PC-9 (cell line): ENCODE measurements around the gene MRPL21. TPM values are rescaled to one million over a fixed set of nuclear protein-coding genes. Genes with fewer than 3 reads are reported as not detected.

ENCODE experiments used
- BruUV-seq: library from RNA; stranded (reverse); fragments of 400-500 nt; replicated peaks from 2 replicates; lab custom pipeline; 2021; lab: Mats Ljungman, UMichigan
- CTCF ChIA-PET: fragments of 300-600 bp; sonication (Branson Sonifier 250); formaldehyde crosslinking; loops from one replicate; lab custom pipeline; 2022; ENCODE audit warnings: antibody characterized with exemption; lab: Charles Lee
- POLR2A ChIA-PET: fragments of 300-600 bp; sonication (Branson Sonifier 250); formaldehyde crosslinking; loops from one replicate; lab custom pipeline; 2022; ENCODE audit warnings: antibody characterized with exemption; ENCODE audit not compliant: unreplicated experiment; lab: Charles Lee
- DNase-seq, 2 experiments: peaks; one replicate each; pipeline versions ENCODE4 v3.0.0 to v3.0.0-alpha.2; 2015 to 2022; ENCODE audit warnings: mixed read lengths in 1 of 2
- H2AFZ ChIP-seq: fragments of 200-600 bp; sonication (generic); 2 replicates; pipeline ENCODE4 v1.8.1; 2017; ENCODE audit warnings: antibody characterized with exemption
- H3F3A ChIP-seq: fragments of 200-600 bp; sonication (generic); 2 replicates; pipeline ENCODE4 v1.8.1; 2017; ENCODE audit warnings: antibody characterized with exemption, mild to moderate bottlenecking, low read depth; ENCODE audit not compliant: insufficient read depth
- H3K27ac ChIP-seq: fragments of 200-600 bp; sonication (generic); 2 replicates; pipeline ENCODE4 v1.6.1; 2016; ENCODE audit warnings: mixed run types
- H3K27me3 ChIP-seq: fragments of 200-600 bp; sonication (generic); 2 replicates; pipeline ENCODE4 v1.6.1; 2016; ENCODE audit warnings: low read depth, mixed run types; ENCODE audit not compliant: insufficient read depth
- H3K36me3 ChIP-seq: fragments of 200-600 bp; sonication (generic); 2 replicates; pipeline ENCODE4 v1.6.1; 2016; ENCODE audit warnings: low read depth, mixed run types
- H3K4me1 ChIP-seq: fragments of 200-600 bp; sonication (generic); replicated peaks from 2 replicates; pipeline ENCODE4 v1.6.1; 2016; ENCODE audit warnings: mixed run types; ENCODE audit not compliant: insufficient read depth
- H3K4me2 ChIP-seq: fragments of 200-600 bp; sonication (generic); 2 replicates; pipeline ENCODE4 v1.6.1; 2017; ENCODE audit warnings: mixed run types
- H3K4me3 ChIP-seq: fragments of 200-600 bp; sonication (generic); 2 replicates; pipeline ENCODE4 v1.6.1; 2016; ENCODE audit warnings: mixed run types
- H3K79me2 ChIP-seq: fragments of 200-600 bp; sonication (generic); 2 replicates; pipeline ENCODE4 v1.6.1; 2017; ENCODE audit warnings: low read depth, mixed run types
- H3K9me2 ChIP-seq: fragments of 200-600 bp; sonication (generic); 2 replicates; pipeline ENCODE4 v1.8.1; 2017; ENCODE audit warnings: mild to moderate bottlenecking; ENCODE audit not compliant: insufficient read depth
- H3K9me3 ChIP-seq: fragments of 200-600 bp; sonication (generic); 2 replicates; pipeline ENCODE4 v1.8.1; 2016; ENCODE audit warnings: low read depth; ENCODE audit not compliant: insufficient read depth
- H4K20me1 ChIP-seq: fragments of 200-600 bp; sonication (generic); 2 replicates; pipeline ENCODE4 v1.8.1; 2017; ENCODE audit not compliant: insufficient read depth
- EZH2 ChIP-seq: fragments of 200-600 bp; sonication (generic); IDR thresholded peaks from 2 replicates; pipeline ENCODE4 v1.8.0; 2017; ENCODE audit warnings: antibody characterized with exemption, low read depth
- intact Hi-C: fragments of 100-400 bp; cut with micrococcal nuclease; formaldehyde crosslinking; loops from one replicate; pipeline ENCODE4 v1.10.0; 2022; ENCODE audit not compliant: unreplicated experiment
- total RNA-seq: library from RNA; stranded (reverse); gene quantifications from 2 replicates; pipeline ENCODE4 v1.2.3, GENCODE V29; 2021
- TF ChIP-seq, protein P1 (sequence below): fragments of 200-600 bp; sonication (generic); conservative IDR thresholded peaks from 2 replicates; pipeline ENCODE4 v1.6.1; 2017; ENCODE audit warnings: mixed run types, antibody characterized with exemption, mild to moderate bottlenecking, moderate library complexity

The MRPL21 gene
- total RNA-seq, 1 experiment from 2014 or later, result 88.0 TPM

DNA sequence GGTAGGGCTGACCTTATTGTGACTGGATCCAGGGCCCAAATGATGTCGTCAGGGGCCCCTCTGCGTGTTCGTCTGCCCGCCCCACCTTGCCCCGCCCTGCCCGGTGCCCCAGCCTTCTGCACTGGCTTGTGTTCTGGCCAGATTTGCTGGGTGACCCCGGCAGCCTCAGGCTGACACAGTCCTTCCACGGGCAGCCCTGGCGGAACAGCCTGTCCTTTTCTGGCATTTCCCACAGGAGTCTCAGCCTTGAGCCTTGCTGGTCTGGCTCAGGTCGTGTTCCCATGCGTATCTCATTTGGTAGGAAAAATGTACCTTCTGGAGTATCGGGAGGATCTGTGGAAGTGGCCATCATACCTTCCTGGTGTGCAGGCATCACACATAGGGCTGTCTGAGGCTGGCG is 31.0 kb upstream of the MRPL21 start:
- Histone ChIP-seq H3K27me3 (no peaks in the 10 kb centered on the region), H3K4me3 (no peak overlapping the region), H3K9me3 (no peaks in the 10 kb centered on the region), H3K27ac (no peak overlapping the region), H4K20me1 (no peaks in the 10 kb centered on the region), H3F3A (no peaks in the 10 kb centered on the region), H3K79me2 (no peaks in the 10 kb centered on the region), H3K4me1 (no peaks in the 10 kb centered on the region), H3K36me3 (no peaks in the 10 kb centered on the region), H3K9me2 (no peaks in the 10 kb centered on the region), H3K4me2 (no peak overlapping the region), H2AFZ (no peak overlapping the region)
- POLR2A ChIA-PET, result no interaction called here
- CTCF ChIA-PET, result no interaction called here
- no peak for TF ChIP-seq EZH2
- TF ChIP-seq, protein P1, sequence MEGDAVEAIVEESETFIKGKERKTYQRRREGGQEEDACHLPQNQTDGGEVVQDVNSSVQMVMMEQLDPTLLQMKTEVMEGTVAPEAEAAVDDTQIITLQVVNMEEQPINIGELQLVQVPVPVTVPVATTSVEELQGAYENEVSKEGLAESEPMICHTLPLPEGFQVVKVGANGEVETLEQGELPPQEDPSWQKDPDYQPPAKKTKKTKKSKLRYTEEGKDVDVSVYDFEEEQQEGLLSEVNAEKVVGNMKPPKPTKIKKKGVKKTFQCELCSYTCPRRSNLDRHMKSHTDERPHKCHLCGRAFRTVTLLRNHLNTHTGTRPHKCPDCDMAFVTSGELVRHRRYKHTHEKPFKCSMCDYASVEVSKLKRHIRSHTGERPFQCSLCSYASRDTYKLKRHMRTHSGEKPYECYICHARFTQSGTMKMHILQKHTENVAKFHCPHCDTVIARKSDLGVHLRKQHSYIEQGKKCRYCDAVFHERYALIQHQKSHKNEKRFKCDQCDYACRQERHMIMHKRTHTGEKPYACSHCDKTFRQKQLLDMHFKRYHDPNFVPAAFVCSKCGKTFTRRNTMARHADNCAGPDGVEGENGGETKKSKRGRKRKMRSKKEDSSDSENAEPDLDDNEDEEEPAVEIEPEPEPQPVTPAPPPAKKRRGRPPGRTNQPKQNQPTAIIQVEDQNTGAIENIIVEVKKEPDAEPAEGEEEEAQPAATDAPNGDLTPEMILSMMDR, result no peak
- intact Hi-C loops, result no loop called here
- BruUV-seq, result no TSS peak
- no peak for DNase-seq

DNA sequence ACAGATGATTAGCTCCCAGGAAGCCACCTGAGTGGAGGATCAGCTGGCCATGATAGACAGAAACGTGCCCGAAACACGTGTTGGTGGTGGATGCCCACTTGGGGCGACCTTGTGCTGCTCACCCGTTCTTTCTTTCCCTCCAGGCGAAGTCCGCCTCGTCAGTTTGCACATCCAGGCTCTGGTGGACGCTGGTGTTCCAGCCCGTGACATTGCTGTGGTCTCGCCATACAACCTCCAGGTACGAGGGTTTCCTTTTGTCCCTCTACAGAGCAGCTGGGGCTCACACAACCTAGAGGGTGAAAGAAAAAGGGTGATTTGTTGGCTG is 30.7 kb upstream of the MRPL21 start:
- Histone ChIP-seq H3K27ac (no peak overlapping the region), H3K4me1 (no peaks in the 10 kb centered on the region), H3K36me3 (no peaks in the 10 kb centered on the region), H4K20me1 (no peaks in the 10 kb centered on the region), H3K4me3 (no peak overlapping the region), H3K9me3 (no peaks in the 10 kb centered on the region), H3K27me3 (no peaks in the 10 kb centered on the region), H3F3A (no peaks in the 10 kb centered on the region), H3K4me2 (no peak overlapping the region), H3K9me2 (no peaks in the 10 kb centered on the region), H3K79me2 (no peaks in the 10 kb centered on the region), H2AFZ (no peak overlapping the region)
- no TSS peak for BruUV-seq
- no peak for TF ChIP-seq EZH2
- TF ChIP-seq, protein P1, result no peak
- intact Hi-C loops, result no loop called here
- CTCF ChIA-PET, result no interaction called here
- DNase-seq, result no peak
- POLR2A ChIA-PET, result no interaction called here

DNA sequence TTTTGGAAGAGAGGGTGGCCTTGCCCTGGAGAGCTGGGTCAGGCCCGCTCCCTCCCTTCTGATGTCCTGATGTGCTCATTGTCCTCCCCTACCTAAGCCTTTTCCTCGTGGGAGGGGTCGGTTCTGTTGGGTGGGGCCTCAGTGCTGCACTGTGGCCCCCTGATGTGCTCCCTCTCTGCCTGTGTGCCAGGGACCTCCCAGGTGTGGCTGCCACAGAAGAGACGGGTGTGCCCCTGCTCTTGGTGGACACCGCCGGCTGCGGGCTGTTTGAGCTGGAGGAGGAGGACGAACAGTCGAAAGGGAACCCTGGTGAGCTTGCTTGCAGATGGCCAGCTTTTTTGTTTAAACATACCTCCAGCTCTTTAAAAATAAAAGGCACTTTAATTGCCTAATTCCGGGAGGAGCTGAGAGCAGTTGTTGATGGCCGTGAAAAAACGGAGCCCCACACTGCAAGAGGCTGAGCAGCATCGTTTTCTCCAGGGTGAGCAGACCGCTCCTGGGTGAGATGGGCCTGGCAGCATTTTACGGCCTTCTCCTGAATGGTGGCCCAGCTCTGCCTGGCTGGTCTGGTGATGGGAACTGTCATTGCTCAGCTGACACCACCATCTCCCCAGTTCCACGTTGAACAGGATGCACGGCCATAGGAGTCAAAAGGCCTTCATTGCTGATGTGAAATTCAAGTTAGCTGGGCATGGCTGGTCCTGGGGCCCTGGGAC is 30.1 kb upstream of the MRPL21 start:
- Histone ChIP-seq H3K4me2 (no peak overlapping the region), H3K9me3 (no peaks in the 10 kb centered on the region), H4K20me1 (no peaks in the 10 kb centered on the region), H3K4me3 (no peak overlapping the region), H3K79me2 (no peaks in the 10 kb centered on the region), H3K4me1 (no peaks in the 10 kb centered on the region), H2AFZ (no peak overlapping the region), H3K27ac (no peak overlapping the region), H3K36me3 (no peaks in the 10 kb centered on the region), H3K9me2 (no peaks in the 10 kb centered on the region), H3K27me3 (no peaks in the 10 kb centered on the region), H3F3A (no peaks in the 10 kb centered on the region)
- CTCF ChIA-PET, result no interaction called here
- POLR2A ChIA-PET, result no interaction called here
- BruUV-seq, result no TSS peak
- TF ChIP-seq EZH2, result no peak
- TF ChIP-seq, protein P1, result no peak
- intact Hi-C loops, result no loop called here
- DNase-seq, result no peak
